Brain pericyte (primary cell): ENCODE measurements around the gene LPP.

Source experiments
- DNase-seq: peaks from one replicate; pipeline ENCODE4 v3.0.0-alpha.2; 2012; ENCODE audit warnings: low read depth, low spot score

The LPP gene

GRCh38 chr3:188360364-188360881 lies 206.5 kb downstream of the LPP start:
- no peak for DNase-seq

- DNase-seq, result no peak
Measured at GRCh38 chr3:188361888-188362287, 207.9 kb downstream of the LPP start.

- peak; percentile 73 for DNase-seq
Measured at GRCh38 chr3:188362405-188362831, 208.5 kb downstream of the LPP start.

- DNase-seq, result no peak
Measured at GRCh38 chr3:188365184-188365583, 211.2 kb downstream of the LPP start.

GRCh38 chr3:188365988-188366698 lies 212.2 kb downstream of the LPP start:
- no peak for DNase-seq

- no peak for DNase-seq
Measured at GRCh38 chr3:188367678-188368077, 213.7 kb downstream of the LPP start.

- DNase-seq, result no peak
Measured at GRCh38 chr3:188369526-188369925, 215.6 kb downstream of the LPP start.

GRCh38 chr3:188370081-188370830 lies 216.3 kb downstream of the LPP start:
- DNase-seq, result no peak

GRCh38 chr3:188378786-188379185 lies 224.8 kb downstream of the LPP start:
- no peak for DNase-seq

GRCh38 chr3:188380252-188380651 lies 226.3 kb downstream of the LPP start:
- no peak for DNase-seq

GRCh38 chr3:188380722-188381121 lies 226.8 kb downstream of the LPP start:
- DNase-seq, result no peak

- no peak for DNase-seq
Measured at GRCh38 chr3:188383748-188384147, 229.8 kb downstream of the LPP start.

GRCh38 chr3:188385295-188385694 lies 231.3 kb downstream of the LPP start:
- DNase-seq, result no peak

GRCh38 chr3:188389711-188390342 lies 235.9 kb downstream of the LPP start:
- DNase-seq, result no peak

GRCh38 chr3:188390343-188390718 lies 236.4 kb downstream of the LPP start:
- DNase-seq, result no peak

- DNase-seq, result no peak
Measured at GRCh38 chr3:188390775-188391443, 237.0 kb downstream of the LPP start.

GRCh38 chr3:188391592-188391991 lies 237.6 kb downstream of the LPP start:
- no peak for DNase-seq

- DNase-seq, result no peak
Measured at GRCh38 chr3:188392076-188392475, 238.1 kb downstream of the LPP start.

GRCh38 chr3:188394623-188395022 lies 240.7 kb downstream of the LPP start:
- no peak for DNase-seq

- DNase-seq, result no peak
Measured at GRCh38 chr3:188396251-188396650, 242.3 kb downstream of the LPP start.

- DNase-seq, result no peak
Measured at GRCh38 chr3:188396900-188397299, 242.9 kb downstream of the LPP start.
